GM12891 (cell line): Measurements from ENCODE around the gene FANCG.

Experiments used
- DNase-seq: peaks from one replicate; pipeline ENCODE4 v3.0.0; 2011; ENCODE audit warnings: low spot score; ENCODE audit not compliant: insufficient read length
- FAIRE-seq: peaks from 2 replicates; lab custom pipeline; 2011; peaks lifted over from hg19 to GRCh38; lab: Jason Lieb, UNC
- PAX5 ChIP-seq: IDR thresholded peaks from 2 replicates; pipeline ENCODE4 v1.6.1; 2011; ENCODE audit warnings: low read length, moderate library complexity, mild to moderate bottlenecking; ENCODE audit not compliant: insufficient read depth, severe bottlenecking
- POLR2A ChIP-seq: IDR thresholded peaks from 2 replicates; pipeline ENCODE4 v1.6.1; 2011; ENCODE audit warnings: low read depth, low read length, control low read depth
- POLR2AphosphoS5 ChIP-seq: IDR thresholded peaks from 2 replicates; pipeline ENCODE4 v1.6.1; 2011; ENCODE audit warnings: low read depth, low read length, control low read depth
- POU2F2 ChIP-seq: IDR thresholded peaks from 2 replicates; pipeline ENCODE4 v1.6.1; 2011; ENCODE audit warnings: low read depth, mild to moderate bottlenecking, control low read depth, low read length, moderate library complexity
- SPI1 ChIP-seq: IDR thresholded peaks from 2 replicates; pipeline ENCODE4 v1.6.1; 2011; ENCODE audit warnings: low read depth, low read length, control low read depth
- TAF1 ChIP-seq: IDR thresholded peaks from 2 replicates; pipeline ENCODE4 v1.6.1; 2011; ENCODE audit warnings: low read depth, low read length, control low read depth

Gene FANCG

GRCh38 chr9:35067056-35067455, 12.7 kb downstream of the FANCG start:
- no peak for TF ChIP-seq TAF1
- no peak for TF ChIP-seq PAX5
- TF ChIP-seq POU2F2 = no peak
- TF ChIP-seq SPI1 = no peak
- no peak for TF ChIP-seq POLR2A
- no peak for TF ChIP-seq POLR2AphosphoS5
- DNase-seq (no peak), FAIRE-seq (no peak)

DNA sequence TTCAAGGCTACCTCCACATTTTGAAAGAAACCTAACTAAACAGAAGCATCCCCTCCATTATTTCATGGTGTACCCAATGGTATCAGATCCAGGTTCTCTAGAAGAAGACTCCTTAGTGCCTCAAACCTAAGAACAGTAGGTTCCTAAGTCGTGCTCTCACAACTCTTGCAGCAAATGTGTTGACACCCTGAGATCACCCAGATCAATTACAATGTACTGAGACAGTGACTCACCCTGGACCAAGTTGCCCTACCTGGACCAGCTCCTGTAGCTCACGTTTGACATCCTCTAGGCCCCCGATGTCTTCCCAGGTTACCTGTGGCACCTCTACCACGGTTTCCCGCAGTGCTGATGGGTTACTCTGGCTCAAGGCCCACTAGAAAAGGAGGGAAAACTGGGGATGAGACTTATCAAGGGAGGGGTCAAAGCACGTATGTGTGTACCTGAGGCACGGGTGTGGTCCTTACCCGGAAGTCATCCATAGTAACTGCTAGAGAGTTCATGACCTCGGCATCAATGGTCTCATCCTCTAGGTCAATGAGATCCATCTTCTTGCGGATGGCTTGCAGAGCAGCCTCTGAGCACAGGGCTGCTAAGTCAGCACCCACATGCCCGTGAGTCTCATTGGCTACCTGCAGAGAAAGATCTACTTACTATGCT, 19.1 kb downstream of the FANCG start:
- FAIRE-seq (no peak), DNase-seq (no peak)
- TF ChIP-seq TAF1 = no peak
- peak; percentile 24; the same call in 1 of the 2 replicates for TF ChIP-seq POLR2AphosphoS5
- TF ChIP-seq POLR2A = no peak
- TF ChIP-seq PAX5 = no peak
- TF ChIP-seq SPI1 = no peak
- no peak for TF ChIP-seq POU2F2

DNA sequence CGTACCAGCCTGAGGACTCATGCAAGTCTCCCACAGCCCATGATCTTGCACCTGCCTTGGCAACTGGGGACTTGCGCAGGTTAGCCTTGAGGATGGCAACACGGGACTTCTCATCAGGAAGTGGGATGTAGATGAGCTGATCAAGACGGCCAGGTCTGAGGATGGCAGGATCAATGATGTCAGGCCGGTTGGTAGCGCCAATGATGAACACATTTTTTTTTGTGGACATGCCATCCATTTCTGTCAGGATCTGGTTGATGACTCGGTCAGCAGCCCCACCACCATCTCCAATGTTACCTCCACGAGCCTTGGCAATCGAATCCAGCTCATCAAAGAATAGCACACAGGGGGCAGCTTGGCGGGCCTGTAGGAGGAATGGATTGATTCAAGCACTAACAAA, 20.3 kb downstream of the FANCG start:
- TF ChIP-seq POLR2A (no peak), TAF1 (no peak), POLR2AphosphoS5 (no peak), PAX5 (no peak), POU2F2 (no peak), SPI1 (no peak)
- DNase-seq = no peak
- no peak for FAIRE-seq

DNA sequence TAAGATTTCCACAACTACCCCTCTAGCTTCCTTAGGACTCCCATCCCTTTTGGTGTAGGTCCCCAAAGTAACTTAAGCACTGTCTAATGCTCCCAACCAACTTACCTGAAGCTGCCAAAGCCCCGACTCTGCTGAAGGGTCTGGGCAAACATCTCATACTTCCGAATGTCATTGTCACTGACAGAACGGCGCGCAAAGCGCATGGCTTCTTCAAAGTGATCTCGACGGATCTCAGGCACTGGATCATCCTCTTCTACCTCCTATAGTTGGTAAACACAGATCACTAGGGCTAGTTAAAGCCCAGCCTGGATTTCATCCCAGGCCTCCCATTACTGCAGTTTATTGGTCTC, 22.5 kb downstream of the FANCG start:
- FAIRE-seq (no peak), DNase-seq (no peak)
- TF ChIP-seq POLR2AphosphoS5 (peak; percentile 72), POU2F2 (no peak), PAX5 (no peak), POLR2A (no peak)

DNA sequence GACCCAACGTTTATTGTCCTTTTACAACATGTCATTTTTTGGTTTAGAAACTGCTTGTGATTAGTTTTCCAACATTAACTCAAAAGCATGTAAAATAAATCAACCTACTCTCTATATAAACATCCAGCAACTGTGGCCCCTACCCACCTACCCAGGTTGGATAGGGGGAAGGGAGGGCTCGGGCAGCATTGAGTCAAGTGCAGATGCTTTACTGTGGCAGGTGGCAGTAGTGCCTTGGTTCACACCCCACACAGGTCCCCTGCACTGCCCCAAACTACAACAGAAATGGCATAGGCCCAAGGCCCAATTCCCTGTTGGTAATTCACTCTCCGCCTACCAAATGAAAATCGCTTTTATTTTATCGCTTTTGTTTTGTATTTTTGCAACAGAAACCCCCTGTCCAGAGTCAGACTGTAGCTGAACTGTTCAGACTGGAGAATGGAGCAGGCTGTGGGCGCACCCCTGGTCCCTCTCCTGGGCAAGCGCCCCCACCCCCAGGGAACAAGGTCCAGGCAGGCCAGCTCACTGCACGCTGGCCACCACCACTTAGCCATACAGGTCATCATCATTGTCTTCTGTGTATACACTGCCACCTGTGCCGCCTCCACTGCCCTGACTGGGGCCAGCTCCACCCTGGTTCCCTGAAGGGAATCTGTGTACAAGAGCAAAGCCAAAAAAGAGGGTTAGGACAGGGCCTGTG, 23.0 kb downstream of the FANCG start:
- no peak for FAIRE-seq
- DNase-seq = no peak
- TF ChIP-seq POLR2A = no peak; the same call in 1 of the 2 replicates
- no peak for TF ChIP-seq TAF1
- TF ChIP-seq SPI1 = no peak
- TF ChIP-seq PAX5 = no peak
- TF ChIP-seq POU2F2 = no peak
- no peak for TF ChIP-seq POLR2AphosphoS5

DNA sequence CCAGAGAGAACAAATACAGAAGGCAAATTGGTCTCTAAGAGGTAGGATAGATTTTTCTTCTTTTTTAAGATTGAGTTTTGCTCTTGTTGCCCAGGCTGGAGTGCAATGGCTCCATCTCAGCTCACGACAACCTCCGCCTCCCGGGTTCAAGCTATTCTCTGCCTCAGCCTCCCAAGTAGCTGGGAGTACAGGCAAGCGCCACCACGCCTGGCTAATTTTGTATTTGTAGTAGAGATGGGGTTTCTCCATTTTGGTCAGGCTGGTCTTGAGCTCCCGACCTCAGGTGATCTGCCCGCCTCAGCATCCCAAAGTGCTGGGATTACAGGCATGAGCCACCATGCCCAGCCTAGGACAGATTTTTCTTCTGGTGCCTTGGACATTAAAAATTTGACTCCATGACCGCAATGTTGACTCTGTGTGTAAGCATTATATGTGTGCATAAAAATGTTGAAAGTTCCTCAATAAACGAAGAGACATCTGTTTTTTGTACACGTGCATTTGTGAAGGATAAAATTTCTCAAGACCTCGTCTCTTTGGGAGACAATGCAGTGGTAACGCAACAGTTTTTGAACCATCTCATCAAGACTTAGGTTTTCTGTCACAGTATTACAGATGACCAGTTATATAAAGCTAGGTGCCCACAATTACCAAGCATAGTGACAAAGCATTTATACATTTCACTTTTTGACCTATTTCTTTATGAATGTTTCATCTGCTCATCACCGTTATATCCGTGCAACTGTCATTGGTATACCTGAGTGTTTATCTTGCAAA, 24.7 kb downstream of the FANCG start:
- TF ChIP-seq TAF1 (no peak), POLR2AphosphoS5 (peak; percentile 26; the same call in 1 of the 2 replicates)
- no peak for FAIRE-seq
- no peak for DNase-seq

- TF ChIP-seq PAX5 = no peak
- DNase-seq = no peak
- no peak for FAIRE-seq
These were observed 25.4 kb downstream of the FANCG start for GRCh38 chr9:35054185-35054835.

- TF ChIP-seq TAF1 = no peak
- TF ChIP-seq POU2F2 = no peak
- no peak for TF ChIP-seq POLR2A
- no peak for TF ChIP-seq POLR2AphosphoS5
- no peak for TF ChIP-seq SPI1
- no peak for TF ChIP-seq PAX5
These were observed 28.4 kb downstream of the FANCG start for GRCh38 chr9:35051069-35051967.

DNA sequence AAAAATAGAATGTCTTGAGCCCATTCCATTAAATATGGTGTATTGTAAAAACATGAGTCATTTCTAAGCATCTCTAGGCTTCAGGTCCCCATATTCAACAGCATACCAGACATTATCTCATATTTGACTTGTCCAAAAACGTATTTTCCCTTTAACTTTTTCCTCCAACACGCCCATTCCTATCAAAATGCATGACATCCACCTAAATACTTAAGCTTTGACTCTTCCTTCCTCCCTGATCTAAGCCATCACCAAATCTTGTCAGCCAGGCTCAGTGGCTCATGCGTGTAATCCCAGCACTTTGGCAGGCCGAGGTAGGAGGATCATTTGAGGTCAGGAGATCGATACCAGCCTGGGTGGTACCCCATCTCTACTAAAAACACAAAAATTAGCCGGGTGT, 31.2 kb downstream of the FANCG start:
- DNase-seq (no peak), FAIRE-seq (no peak)
- TF ChIP-seq POU2F2 = no peak
- no peak for TF ChIP-seq PAX5
- TF ChIP-seq TAF1 = no peak
- TF ChIP-seq POLR2AphosphoS5 = no peak
- no peak for TF ChIP-seq POLR2A

More at GRCh38 chr9:35051069-35051967, 28.4 kb downstream of the FANCG start:
- FAIRE-seq (peak; percentile 71), DNase-seq (no peak)
